Testis (tissue), 2 donors: Measurements from ENCODE around the gene CADM1.

Experiments
- CTCF ChIP-seq, 3 experiments: fragments of 450-650 bp in 2 of 3; fragments of 200-600 bp in 1 of 3; sonication (generic) in 1 of 3; IDR thresholded peaks; one replicate each; pipeline ENCODE4 v1.5.1; 2016 to 2019; ENCODE audit warnings: antibody characterized with exemption in 3 of 3, mild to moderate bottlenecking in 2 of 3, moderate library complexity in 1 of 3
- POLR2A ChIP-seq: fragments of 450-650 bp; IDR thresholded peaks from one replicate; pipeline ENCODE4 v1.6.1; 2017; ENCODE audit warnings: antibody characterized with exemption, mild to moderate bottlenecking, moderate library complexity

- TF ChIP-seq CTCF (IDR thresholded peaks at IDR 0.05): no peak
- no peak for TF ChIP-seq POLR2A
Observed at GRCh38 chr11:115333949-115334348, 170.3 kb downstream of the CADM1 start.
